HEK293 (cell line): ENCODE results near the gene AVEN.

Source experiments
- CTCF ChIA-PET: fragments of 350-600 bp; formaldehyde crosslinking; extraction: SDS; loops from one replicate; lab custom pipeline; 2021; ENCODE audit warnings: antibody characterized with exemption; lab: Yijun Ruan, JAX
- POLR2A ChIA-PET: fragments of 300-600 bp; formaldehyde crosslinking; extraction: SDS; loops from one replicate; lab custom pipeline; 2020; ENCODE audit warnings: antibody characterized with exemption, inconsistent platforms; lab: Yijun Ruan, JAX
- H3K27ac ChIP-seq: fragments of 200-500 bp; sonication (Bioruptor generic); 2 replicates; pipeline ENCODE4 v1.5.1; 2014; ENCODE audit warnings: low read depth, low read length, control low read depth, inconsistent platforms; ENCODE audit errors: extremely low read depth
- H3K36me3 ChIP-seq, 2 experiments: fragments of 200-500 bp in 1 of 2; sonication (Bioruptor generic) in 1 of 2; 1 replicate in 1 of 2; 2 replicates in 1 of 2; pipeline ENCODE4 v1.5.1; 2014 to 2017; ENCODE audit warnings: inconsistent platforms in 2 of 2, low read length in 2 of 2; ENCODE audit not compliant: control insufficient read depth in 2 of 2, insufficient read depth in 1 of 2
- H3K4me1 ChIP-seq: fragments of 200-500 bp; sonication (Bioruptor generic); 2 replicates; pipeline ENCODE4 v1.5.1; 2014; ENCODE audit warnings: mild to moderate bottlenecking, low read length, inconsistent platforms; ENCODE audit not compliant: control insufficient read depth, insufficient read depth
- H3K4me3 ChIP-seq: 2 replicates; pipeline ENCODE4 v1.5.1; 2011; ENCODE audit warnings: low read depth, mild to moderate bottlenecking, control low read depth, low read length, moderate library complexity
- H3K9me3 ChIP-seq: fragments of 200-500 bp; sonication (Bioruptor generic); 2 replicates; pipeline ENCODE4 v1.5.1; 2014; ENCODE audit warnings: low read depth, low read length, inconsistent platforms; ENCODE audit not compliant: control insufficient read depth, insufficient read depth
- KLF16 ChIP-seq: fragments of 450-650 bp; formaldehyde crosslinking; IDR thresholded peaks from 2 replicates; pipeline ENCODE4 v1.5.1; 2017; ENCODE audit warnings: missing biosample characterization, missing genetic modification characterization
- ZBTB20 ChIP-seq: fragments of 450-650 bp; formaldehyde crosslinking; IDR thresholded peaks from 2 replicates; pipeline ENCODE4 v1.5.1; 2016; ENCODE audit warnings: missing biosample characterization, missing genetic modification characterization
- ZEB2 ChIP-seq: fragments of 450-650 bp; formaldehyde crosslinking; IDR thresholded peaks from 2 replicates; pipeline ENCODE4 v1.5.1; 2016; ENCODE audit warnings: missing biosample characterization, missing genetic modification characterization
- ZFHX2 ChIP-seq: fragments of 450-650 bp; formaldehyde crosslinking; conservative IDR thresholded peaks from 2 replicates; pipeline ENCODE4 v1.5.1; 2016; ENCODE audit warnings: missing biosample characterization, missing genetic modification characterization
- ZNF140 ChIP-seq: fragments of 450-650 bp; formaldehyde crosslinking; IDR thresholded peaks from 2 replicates; pipeline ENCODE4 v1.5.1; 2016; ENCODE audit warnings: missing biosample characterization, missing genetic modification characterization
- ZNF184 ChIP-seq: fragments of 450-650 bp; IDR thresholded peaks from 2 replicates; pipeline ENCODE4 v1.5.1; 2018; ENCODE audit warnings: missing biosample characterization, mild to moderate bottlenecking, missing genetic modification characterization
- ZNF335 ChIP-seq: fragments of 450-650 bp; formaldehyde crosslinking; conservative IDR thresholded peaks from 2 replicates; pipeline ENCODE4 v1.5.1; 2016; ENCODE audit warnings: missing biosample characterization, missing genetic modification characterization
- ZNF37A ChIP-seq: fragments of 450-650 bp; IDR thresholded peaks from 2 replicates; pipeline ENCODE4 v1.5.1; 2018; ENCODE audit warnings: missing biosample characterization, missing genetic modification characterization
- ZNF629 ChIP-seq: fragments of 450-650 bp; formaldehyde crosslinking; IDR thresholded peaks from 2 replicates; pipeline ENCODE4 v1.5.1; 2017; ENCODE audit warnings: missing biosample characterization, missing genetic modification characterization
- ZNF76 ChIP-seq: fragments of 450-650 bp; formaldehyde crosslinking; IDR thresholded peaks from 2 replicates; pipeline ENCODE4; 2016; ENCODE audit warnings: low read depth, missing biosample characterization, missing genetic modification characterization, borderline replicate concordance
- TF ChIP-seq, protein P1 (sequence below): fragments of 450-650 bp; formaldehyde crosslinking; IDR thresholded peaks from 2 replicates; pipeline ENCODE4 v1.5.1; 2017; ENCODE audit warnings: missing biosample characterization, mild to moderate bottlenecking, missing genetic modification characterization, moderate library complexity
- TF ChIP-seq, protein P2 (sequence below): fragments of 450-650 bp; formaldehyde crosslinking; IDR thresholded peaks from 2 replicates; pipeline ENCODE4 v1.5.1; 2016; ENCODE audit warnings: missing biosample characterization, missing genetic modification characterization
- TF ChIP-seq, protein P3 (sequence below): fragments of 450-650 bp; formaldehyde crosslinking; IDR thresholded peaks from 2 replicates; pipeline ENCODE4 v1.5.1; 2017; ENCODE audit warnings: missing biosample characterization, missing genetic modification characterization
- TF ChIP-seq, protein P4 (sequence below): fragments of 450-650 bp; formaldehyde crosslinking; IDR thresholded peaks from 2 replicates; pipeline ENCODE4 v1.5.1; 2016; ENCODE audit warnings: missing biosample characterization, missing genetic modification characterization
- TF ChIP-seq, protein P5 (sequence below): fragments of 450-650 bp; formaldehyde crosslinking; optimal IDR thresholded peaks from 2 replicates; pipeline ENCODE3; 2016; ENCODE audit warnings: missing biosample characterization, mild to moderate bottlenecking, missing genetic modification characterization
- TF ChIP-seq, protein P6 (sequence below): fragments of 450-650 bp; formaldehyde crosslinking; IDR thresholded peaks from 2 replicates; pipeline ENCODE4 v1.5.1; 2016; ENCODE audit warnings: missing biosample characterization, missing genetic modification characterization
- TF ChIP-seq, protein P7 (sequence below): fragments of 450-650 bp; IDR thresholded peaks from 2 replicates; pipeline ENCODE4 v1.5.1; 2018; ENCODE audit warnings: missing biosample characterization, missing genetic modification characterization

AVEN gene

DNA sequence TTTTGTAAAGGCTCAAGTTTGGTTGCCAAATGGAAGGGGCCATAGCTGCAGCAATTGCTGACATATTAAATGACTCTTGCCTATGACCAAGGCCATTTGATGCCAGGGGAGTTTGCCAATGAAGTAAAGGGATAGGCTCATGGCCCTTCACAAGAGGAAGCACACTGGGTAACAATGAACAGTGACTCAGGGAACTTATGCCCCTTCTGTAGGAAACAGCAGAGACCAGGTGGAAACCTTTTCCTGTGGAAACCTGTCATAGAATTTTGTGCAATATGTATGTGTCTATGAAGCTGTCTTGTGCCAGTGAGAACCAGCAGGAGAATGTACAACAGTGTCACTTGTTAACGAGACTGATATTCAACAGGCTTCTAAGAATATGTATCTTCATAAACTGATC, 25.4 kb upstream of the AVEN start:
- POLR2A ChIA-PET = no interaction called here
- CTCF ChIA-PET = interaction anchor here (0.6 to 1.2 kb wide), 2 partner anchors 14 to 68 kb away, joined by 3 read pairs; no protein-coding TSS in a partner anchor
- TF ChIP-seq, protein P1, sequence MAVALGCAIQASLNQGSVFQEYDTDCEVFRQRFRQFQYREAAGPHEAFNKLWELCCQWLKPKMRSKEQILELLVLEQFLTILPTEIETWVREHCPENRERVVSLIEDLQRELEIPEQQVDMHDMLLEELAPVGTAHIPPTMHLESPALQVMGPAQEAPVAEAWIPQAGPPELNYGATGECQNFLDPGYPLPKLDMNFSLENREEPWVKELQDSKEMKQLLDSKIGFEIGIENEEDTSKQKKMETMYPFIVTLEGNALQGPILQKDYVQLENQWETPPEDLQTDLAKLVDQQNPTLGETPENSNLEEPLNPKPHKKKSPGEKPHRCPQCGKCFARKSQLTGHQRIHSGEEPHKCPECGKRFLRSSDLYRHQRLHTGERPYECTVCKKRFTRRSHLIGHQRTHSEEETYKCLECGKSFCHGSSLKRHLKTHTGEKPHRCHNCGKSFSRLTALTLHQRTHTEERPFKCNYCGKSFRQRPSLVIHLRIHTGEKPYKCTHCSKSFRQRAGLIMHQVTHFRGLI = no peak
- no peak for TF ChIP-seq ZNF140 (tag by site-specific recombination)
- TF ChIP-seq, protein P2, sequence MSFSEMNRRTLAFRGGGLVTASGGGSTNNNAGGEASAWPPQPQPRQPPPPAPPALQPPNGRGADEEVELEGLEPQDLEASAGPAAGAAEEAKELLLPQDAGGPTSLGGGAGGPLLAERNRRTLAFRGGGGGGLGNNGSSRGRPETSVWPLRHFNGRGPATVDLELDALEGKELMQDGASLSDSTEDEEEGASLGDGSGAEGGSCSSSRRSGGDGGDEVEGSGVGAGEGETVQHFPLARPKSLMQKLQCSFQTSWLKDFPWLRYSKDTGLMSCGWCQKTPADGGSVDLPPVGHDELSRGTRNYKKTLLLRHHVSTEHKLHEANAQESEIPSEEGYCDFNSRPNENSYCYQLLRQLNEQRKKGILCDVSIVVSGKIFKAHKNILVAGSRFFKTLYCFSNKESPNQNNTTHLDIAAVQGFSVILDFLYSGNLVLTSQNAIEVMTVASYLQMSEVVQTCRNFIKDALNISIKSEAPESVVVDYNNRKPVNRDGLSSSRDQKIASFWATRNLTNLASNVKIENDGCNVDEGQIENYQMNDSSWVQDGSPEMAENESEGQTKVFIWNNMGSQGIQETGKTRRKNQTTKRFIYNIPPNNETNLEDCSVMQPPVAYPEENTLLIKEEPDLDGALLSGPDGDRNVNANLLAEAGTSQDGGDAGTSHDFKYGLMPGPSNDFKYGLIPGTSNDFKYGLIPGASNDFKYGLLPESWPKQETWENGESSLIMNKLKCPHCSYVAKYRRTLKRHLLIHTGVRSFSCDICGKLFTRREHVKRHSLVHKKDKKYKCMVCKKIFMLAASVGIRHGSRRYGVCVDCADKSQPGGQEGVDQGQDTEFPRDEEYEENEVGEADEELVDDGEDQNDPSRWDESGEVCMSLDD (tag by site-specific recombination) = no peak
- no peak for TF ChIP-seq ZNF76
- no peak for TF ChIP-seq ZNF335 (tag by site-specific recombination)
- TF ChIP-seq ZNF37A (tag by site-specific recombination) = no peak
- TF ChIP-seq, protein P3, sequence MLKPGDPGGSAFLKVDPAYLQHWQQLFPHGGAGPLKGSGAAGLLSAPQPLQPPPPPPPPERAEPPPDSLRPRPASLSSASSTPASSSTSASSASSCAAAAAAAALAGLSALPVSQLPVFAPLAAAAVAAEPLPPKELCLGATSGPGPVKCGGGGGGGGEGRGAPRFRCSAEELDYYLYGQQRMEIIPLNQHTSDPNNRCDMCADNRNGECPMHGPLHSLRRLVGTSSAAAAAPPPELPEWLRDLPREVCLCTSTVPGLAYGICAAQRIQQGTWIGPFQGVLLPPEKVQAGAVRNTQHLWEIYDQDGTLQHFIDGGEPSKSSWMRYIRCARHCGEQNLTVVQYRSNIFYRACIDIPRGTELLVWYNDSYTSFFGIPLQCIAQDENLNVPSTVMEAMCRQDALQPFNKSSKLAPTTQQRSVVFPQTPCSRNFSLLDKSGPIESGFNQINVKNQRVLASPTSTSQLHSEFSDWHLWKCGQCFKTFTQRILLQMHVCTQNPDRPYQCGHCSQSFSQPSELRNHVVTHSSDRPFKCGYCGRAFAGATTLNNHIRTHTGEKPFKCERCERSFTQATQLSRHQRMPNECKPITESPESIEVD (tag by site-specific recombination) = no peak
- no peak for TF ChIP-seq ZBTB20 (tag by site-specific recombination)
- TF ChIP-seq ZNF629 (tag by site-specific recombination) = no peak
- no peak for TF ChIP-seq ZNF184 (tag by site-specific recombination)
- TF ChIP-seq, protein P4, sequence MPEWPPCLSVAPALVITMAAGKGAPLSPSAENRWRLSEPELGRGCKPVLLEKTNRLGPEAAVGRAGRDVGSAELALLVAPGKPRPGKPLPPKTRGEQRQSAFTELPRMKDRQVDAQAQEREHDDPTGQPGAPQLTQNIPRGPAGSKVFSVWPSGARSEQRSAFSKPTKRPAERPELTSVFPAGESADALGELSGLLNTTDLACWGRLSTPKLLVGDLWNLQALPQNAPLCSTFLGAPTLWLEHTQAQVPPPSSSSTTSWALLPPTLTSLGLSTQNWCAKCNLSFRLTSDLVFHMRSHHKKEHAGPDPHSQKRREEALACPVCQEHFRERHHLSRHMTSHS (tag by site-specific recombination) = no peak
- TF ChIP-seq, protein P5, sequence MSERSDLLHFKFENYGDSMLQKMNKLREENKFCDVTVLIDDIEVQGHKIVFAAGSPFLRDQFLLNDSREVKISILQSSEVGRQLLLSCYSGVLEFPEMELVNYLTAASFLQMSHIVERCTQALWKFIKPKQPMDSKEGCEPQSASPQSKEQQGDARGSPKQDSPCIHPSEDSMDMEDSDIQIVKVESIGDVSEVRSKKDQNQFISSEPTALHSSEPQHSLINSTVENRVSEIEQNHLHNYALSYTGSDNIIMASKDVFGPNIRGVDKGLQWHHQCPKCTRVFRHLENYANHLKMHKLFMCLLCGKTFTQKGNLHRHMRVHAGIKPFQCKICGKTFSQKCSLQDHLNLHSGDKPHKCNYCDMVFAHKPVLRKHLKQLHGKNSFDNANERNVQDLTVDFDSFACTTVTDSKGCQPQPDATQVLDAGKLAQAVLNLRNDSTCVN (tag by site-specific recombination) = no peak
- TF ChIP-seq, protein P6, sequence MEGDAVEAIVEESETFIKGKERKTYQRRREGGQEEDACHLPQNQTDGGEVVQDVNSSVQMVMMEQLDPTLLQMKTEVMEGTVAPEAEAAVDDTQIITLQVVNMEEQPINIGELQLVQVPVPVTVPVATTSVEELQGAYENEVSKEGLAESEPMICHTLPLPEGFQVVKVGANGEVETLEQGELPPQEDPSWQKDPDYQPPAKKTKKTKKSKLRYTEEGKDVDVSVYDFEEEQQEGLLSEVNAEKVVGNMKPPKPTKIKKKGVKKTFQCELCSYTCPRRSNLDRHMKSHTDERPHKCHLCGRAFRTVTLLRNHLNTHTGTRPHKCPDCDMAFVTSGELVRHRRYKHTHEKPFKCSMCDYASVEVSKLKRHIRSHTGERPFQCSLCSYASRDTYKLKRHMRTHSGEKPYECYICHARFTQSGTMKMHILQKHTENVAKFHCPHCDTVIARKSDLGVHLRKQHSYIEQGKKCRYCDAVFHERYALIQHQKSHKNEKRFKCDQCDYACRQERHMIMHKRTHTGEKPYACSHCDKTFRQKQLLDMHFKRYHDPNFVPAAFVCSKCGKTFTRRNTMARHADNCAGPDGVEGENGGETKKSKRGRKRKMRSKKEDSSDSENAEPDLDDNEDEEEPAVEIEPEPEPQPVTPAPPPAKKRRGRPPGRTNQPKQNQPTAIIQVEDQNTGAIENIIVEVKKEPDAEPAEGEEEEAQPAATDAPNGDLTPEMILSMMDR (tag by site-specific recombination) = no peak
- TF ChIP-seq ZFHX2 = no peak
- TF ChIP-seq ZEB2 = no peak
- TF ChIP-seq, protein P7, sequence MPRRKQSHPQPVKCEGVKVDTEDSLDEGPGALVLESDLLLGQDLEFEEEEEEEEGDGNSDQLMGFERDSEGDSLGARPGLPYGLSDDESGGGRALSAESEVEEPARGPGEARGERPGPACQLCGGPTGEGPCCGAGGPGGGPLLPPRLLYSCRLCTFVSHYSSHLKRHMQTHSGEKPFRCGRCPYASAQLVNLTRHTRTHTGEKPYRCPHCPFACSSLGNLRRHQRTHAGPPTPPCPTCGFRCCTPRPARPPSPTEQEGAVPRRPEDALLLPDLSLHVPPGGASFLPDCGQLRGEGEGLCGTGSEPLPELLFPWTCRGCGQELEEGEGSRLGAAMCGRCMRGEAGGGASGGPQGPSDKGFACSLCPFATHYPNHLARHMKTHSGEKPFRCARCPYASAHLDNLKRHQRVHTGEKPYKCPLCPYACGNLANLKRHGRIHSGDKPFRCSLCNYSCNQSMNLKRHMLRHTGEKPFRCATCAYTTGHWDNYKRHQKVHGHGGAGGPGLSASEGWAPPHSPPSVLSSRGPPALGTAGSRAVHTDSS (tag by site-specific recombination) = no peak
- no peak for TF ChIP-seq KLF16 (tag by site-specific recombination)

More for the DNA sequence above, 25.4 kb upstream of the AVEN start:
- Histone ChIP-seq H3K27ac (no peak overlapping the region), H3K9me3 (no peaks in the 10 kb centered on the region), H3K4me3 (no peak overlapping the region), H3K4me1 (no peaks in the 10 kb centered on the region), H3K36me3 (no peaks in the 10 kb centered on the region)
